ENCODE results near the gene DLGAP4. TPM values are rescaled to one million over a fixed set of nuclear protein-coding genes. Genes with fewer than 3 reads are reported as not detected.

The DLGAP4 gene
- total RNA-seq, 2 donors from 2014 or later = 34.8 to 83.7 TPM

DNA sequence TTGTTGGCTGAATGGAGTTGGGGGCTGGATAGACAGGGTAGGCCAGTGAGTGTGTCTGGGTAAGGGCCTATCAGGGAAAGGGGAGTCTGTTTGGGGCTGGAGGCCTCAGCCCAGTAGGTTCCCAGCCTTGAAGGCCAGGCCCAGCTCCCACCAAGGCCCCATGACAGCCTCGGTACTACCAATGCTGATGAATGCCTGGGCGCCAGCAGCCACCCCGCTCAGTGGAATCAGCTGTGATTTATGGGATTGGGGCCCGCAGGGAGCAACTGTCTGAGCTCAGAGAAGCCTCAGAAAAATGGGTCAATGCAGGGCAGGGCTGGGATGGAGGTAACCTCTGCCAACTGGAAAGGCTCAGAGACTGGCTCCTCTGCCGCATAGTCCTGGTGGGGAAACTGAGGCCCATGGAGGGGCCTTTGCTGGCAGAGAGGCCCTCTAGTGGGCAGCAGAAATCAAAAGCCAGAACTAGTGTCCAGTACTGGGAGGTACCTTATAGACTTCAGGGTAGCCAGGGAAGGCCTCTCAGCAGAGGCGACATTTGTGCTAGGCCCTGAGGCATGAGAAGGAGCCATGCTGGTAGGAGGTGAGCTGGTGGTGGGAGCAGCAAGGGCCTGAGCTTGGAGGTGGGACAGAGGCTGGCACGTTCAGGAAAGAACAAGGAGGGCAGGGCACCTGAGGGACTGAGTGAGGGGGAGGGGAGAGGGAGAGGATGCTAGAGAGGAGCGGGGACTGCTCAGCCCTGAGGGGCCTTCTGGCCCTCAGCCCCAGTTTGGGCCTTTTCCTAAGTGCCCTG lies 36.4 kb downstream of the DLGAP4 start:
- no peaks in the 10 kb centered on the region for H3K36me3 Mint-ChIP-seq (ENCODE audit: low read depth)
- H3K27ac Mint-ChIP-seq = no peak overlapping the region
- H3K9me3 Mint-ChIP-seq = no peaks in the 10 kb centered on the region
- no peaks in the 10 kb centered on the region for H3K4me1 Mint-ChIP-seq
- peaks cover 17% of the 10 kb centered on the region for H3K27me3 Mint-ChIP-seq
- no peak overlapping the region for H3K4me3 Mint-ChIP-seq
- no peak for ATAC-seq (replicated peaks)

GRCh38 chr20:36343641-36344040 lies 37.5 kb downstream of the DLGAP4 start:
- H3K9me3 Mint-ChIP-seq = no peaks in the 10 kb centered on the region

GRCh38 chr20:36344517-36345132 lies 38.5 kb downstream of the DLGAP4 start:
- no peak for ATAC-seq (replicated peaks)
- no peak overlapping the region for H3K4me3 Mint-ChIP-seq
- no peak overlapping the region for H3K27ac Mint-ChIP-seq
- H3K4me1 Mint-ChIP-seq = no peaks in the 10 kb centered on the region
- H3K27me3 Mint-ChIP-seq = peaks cover 11% of the 10 kb centered on the region
- no peaks in the 10 kb centered on the region for H3K36me3 Mint-ChIP-seq (ENCODE audit: low read depth)
- no peaks in the 10 kb centered on the region for H3K9me3 Mint-ChIP-seq

More at GRCh38 chr20:36343641-36344040, 37.5 kb downstream of the DLGAP4 start:
- ATAC-seq (replicated peaks) = no peak
- no peaks in the 10 kb centered on the region for H3K4me1 Mint-ChIP-seq
- peaks cover 15% of the 10 kb centered on the region for H3K27me3 Mint-ChIP-seq
- H3K36me3 Mint-ChIP-seq (ENCODE audit: low read depth) = no peaks in the 10 kb centered on the region
- no peak overlapping the region for H3K4me3 Mint-ChIP-seq
- H3K27ac Mint-ChIP-seq = no peak overlapping the region

DNA sequence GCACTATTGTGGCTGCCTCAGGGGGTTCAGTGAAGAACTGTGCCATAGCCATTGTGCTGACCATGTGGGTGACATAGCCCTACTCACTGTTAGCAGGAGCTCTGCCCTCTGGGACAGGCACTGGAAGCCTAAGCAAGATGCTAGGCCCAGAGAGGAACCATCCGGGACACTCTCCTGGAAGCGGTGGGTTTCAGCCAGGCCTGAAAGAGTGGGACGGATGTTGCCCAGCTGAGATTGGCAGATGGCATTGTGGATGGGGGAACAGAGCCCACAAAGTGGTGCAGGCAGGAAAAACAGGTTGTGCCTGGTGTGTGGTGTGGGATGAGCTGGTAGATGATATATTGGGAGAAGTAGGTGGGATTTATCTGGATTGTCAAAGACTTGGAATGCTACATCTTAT lies 40.1 kb downstream of the DLGAP4 start:
- Mint-ChIP-seq H3K27me3 (peaks cover 5% of the 10 kb centered on the region), H3K27ac (no peak overlapping the region), H3K9me3 (no peaks in the 10 kb centered on the region), H3K4me1 (no peaks in the 10 kb centered on the region), H3K36me3 (ENCODE audit: low read depth) (no peaks in the 10 kb centered on the region), H3K4me3 (no peak overlapping the region)
- no peak for ATAC-seq (replicated peaks)

DNA sequence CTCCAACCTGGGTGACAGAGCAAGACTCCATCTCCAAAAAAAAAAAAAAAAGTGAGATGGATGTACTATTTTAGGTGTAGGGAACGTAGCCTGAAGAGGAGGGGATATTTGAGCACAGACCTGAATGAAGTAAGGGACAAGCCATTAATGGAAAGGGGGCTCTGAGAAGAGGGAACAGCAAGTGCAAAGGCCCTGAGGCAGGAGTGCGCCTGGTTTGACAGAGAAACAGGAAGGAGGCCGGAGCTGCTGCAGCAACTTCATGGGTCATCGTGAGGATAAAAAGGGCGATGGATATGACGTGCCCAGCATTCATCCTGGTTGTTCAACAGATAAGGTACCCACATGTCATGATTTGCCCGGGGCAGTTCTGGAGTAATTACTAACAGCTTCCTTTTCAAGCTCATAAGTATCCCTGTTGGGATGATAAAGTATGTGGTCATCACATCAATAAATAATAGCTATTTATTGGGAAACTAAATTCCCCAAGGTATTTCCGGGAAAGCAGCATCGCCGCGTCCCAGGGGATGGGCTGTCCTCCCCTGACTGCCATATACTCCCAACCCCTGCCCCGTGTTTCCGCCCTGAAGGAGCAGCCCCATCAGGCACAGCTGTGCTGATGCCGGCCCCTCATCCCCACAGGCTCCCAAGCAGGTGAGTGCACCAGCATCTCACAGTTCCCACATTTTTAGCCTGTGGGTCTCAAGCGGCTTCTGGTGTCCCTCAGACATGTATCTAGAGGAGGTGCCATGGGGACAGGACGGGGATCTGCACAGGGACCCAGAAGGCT lies 43.4 kb downstream of the DLGAP4 start:
- H3K27ac Mint-ChIP-seq = no peak overlapping the region
- H3K4me3 Mint-ChIP-seq = no peak overlapping the region
- peaks cover 3% of the 10 kb centered on the region for H3K27me3 Mint-ChIP-seq
- H3K9me3 Mint-ChIP-seq = no peaks in the 10 kb centered on the region
- no peak for ATAC-seq (replicated peaks)
- H3K4me1 Mint-ChIP-seq = no peaks in the 10 kb centered on the region
- no peaks in the 10 kb centered on the region for H3K36me3 Mint-ChIP-seq (ENCODE audit: low read depth)

- no peak overlapping the region for H3K4me3 Mint-ChIP-seq
- no peak overlapping the region for H3K27ac Mint-ChIP-seq
- ATAC-seq (replicated peaks) = no peak
- no peaks in the 10 kb centered on the region for H3K4me1 Mint-ChIP-seq
- H3K36me3 Mint-ChIP-seq (ENCODE audit: low read depth) = no peaks in the 10 kb centered on the region
- peaks cover 3% of the 10 kb centered on the region for H3K27me3 Mint-ChIP-seq
- H3K9me3 Mint-ChIP-seq = no peaks in the 10 kb centered on the region
These were observed 44.3 kb downstream of the DLGAP4 start for GRCh38 chr20:36350439-36350838.

GRCh38 chr20:36351937-36352336 lies 45.8 kb downstream of the DLGAP4 start:
- no peak for ATAC-seq (replicated peaks)
- Mint-ChIP-seq H3K27me3 (peaks cover under 1% of the 10 kb centered on the region), H3K9me3 (no peaks in the 10 kb centered on the region), H3K4me3 (no peak overlapping the region), H3K36me3 (ENCODE audit: low read depth) (no peaks in the 10 kb centered on the region), H3K4me1 (no peaks in the 10 kb centered on the region), H3K27ac (no peak overlapping the region)

DNA sequence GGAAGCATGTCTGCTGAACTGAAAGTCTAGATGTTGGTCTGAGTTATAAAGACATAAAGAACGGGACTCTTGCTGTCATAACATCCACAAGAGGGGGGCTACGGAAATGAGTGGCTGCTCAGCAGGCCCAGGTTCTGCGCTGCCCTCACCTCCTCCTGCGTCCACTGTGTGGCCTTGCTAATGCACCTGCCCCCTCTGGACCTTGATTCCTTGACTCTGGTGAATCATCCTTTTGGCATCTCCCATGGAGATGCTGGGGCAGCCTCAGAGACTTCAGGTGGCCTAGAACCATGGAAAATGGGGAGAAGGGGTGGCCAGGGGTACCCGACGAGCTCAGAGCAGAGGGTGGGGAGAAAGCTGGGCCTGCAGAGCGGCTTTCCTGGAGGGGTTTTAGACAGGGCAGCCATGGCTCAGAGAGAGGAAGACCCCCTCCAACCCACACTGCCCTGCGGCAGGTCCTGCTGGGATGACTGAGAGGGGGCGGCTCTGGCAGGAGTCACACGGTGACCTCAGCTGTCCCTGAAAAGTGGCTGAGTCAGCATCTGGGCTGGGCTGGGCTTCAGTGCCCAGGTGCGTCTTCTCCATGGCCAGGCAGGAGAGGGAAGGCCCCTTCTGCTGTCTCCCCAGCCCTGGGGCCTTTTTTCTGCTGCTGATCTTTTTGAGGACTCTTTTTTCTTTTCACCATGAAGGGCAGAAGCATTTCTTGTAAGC lies 46.9 kb downstream of the DLGAP4 start:
- Mint-ChIP-seq H3K9me3 (no peaks in the 10 kb centered on the region), H3K4me3 (no peak overlapping the region), H3K4me1 (no peaks in the 10 kb centered on the region), H3K27ac (no peak overlapping the region), H3K27me3 (peaks cover 6% of the 10 kb centered on the region), H3K36me3 (ENCODE audit: low read depth) (no peaks in the 10 kb centered on the region)
- ATAC-seq (replicated peaks) = no peak

DNA sequence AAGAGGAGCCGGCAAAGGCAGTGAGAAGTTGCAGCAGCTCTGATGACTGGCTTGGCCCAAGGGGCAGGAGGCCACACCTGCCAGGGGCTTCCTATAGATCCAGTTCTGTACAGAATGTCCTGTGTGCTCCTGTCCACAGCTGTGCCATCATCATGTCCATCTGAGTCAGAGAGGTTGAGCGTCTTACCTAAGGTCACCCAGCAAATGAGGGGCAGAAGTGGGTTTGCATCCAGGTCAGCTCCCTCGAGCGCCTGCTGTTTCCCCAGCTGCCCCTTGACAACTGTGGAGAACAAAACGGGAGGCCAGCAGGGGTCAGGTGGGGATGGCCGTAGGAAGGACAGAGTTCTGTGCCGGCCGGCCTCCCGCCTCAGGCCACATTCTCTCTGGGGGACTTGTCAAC lies 47.6 kb downstream of the DLGAP4 start:
- H3K27me3 Mint-ChIP-seq = peaks cover 6% of the 10 kb centered on the region
- H3K9me3 Mint-ChIP-seq = no peaks in the 10 kb centered on the region
- H3K27ac Mint-ChIP-seq = no peak overlapping the region
- no peaks in the 10 kb centered on the region for H3K4me1 Mint-ChIP-seq
- H3K4me3 Mint-ChIP-seq = no peak overlapping the region
- H3K36me3 Mint-ChIP-seq (ENCODE audit: low read depth) = no peaks in the 10 kb centered on the region
- ATAC-seq (replicated peaks) = no peak

DNA sequence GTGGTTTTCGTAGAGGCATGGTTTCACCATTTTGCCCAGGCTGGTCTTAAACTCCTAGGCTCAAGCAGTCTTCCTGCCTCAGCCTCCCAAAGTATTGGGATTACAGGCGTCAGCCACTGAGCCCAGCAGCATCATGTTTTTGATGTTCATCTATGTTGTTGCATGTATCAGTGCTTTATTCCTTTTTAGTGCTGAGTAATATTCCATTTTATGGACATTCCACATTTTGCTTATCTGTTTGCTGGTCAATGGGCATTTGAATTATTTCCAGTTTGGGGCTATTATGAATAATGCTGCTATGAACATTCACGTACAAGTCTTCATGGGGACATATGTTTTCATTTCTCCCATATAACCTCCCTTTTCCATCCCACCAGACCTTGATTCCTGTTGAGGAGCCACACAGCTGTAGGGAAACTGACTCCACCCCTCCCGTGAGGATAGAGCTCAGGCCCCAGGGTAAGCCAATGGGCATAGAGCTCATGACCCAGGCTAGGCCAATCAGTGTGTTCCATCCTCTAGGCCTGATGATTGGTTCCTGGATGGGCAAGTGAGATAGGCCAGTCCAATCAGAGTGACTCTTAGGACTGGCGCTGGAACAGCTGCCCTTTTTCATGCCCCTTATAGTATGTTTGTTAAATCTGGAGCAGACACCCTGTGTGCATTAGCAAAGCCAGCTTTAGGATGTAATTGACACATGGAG lies 49.5 kb downstream of the DLGAP4 start:
- peaks cover 14% of the 10 kb centered on the region for H3K27me3 Mint-ChIP-seq
- no peaks in the 10 kb centered on the region for H3K9me3 Mint-ChIP-seq
- H3K36me3 Mint-ChIP-seq (ENCODE audit: low read depth) = no peaks in the 10 kb centered on the region
- ATAC-seq (replicated peaks) = peak; percentile 46
- no peak overlapping the region for H3K27ac Mint-ChIP-seq
- H3K4me1 Mint-ChIP-seq = no peaks in the 10 kb centered on the region
- no peak overlapping the region for H3K4me3 Mint-ChIP-seq

GRCh38 chr20:36359668-36360406 lies 53.7 kb downstream of the DLGAP4 start:
- Mint-ChIP-seq H3K4me1 (no peaks in the 10 kb centered on the region), H3K27ac (no peak overlapping the region), H3K36me3 (ENCODE audit: low read depth) (no peaks in the 10 kb centered on the region), H3K4me3 (no peak overlapping the region), H3K27me3 (peaks cover 14% of the 10 kb centered on the region), H3K9me3 (no peaks in the 10 kb centered on the region)
- ATAC-seq (replicated peaks) = no peak

DNA sequence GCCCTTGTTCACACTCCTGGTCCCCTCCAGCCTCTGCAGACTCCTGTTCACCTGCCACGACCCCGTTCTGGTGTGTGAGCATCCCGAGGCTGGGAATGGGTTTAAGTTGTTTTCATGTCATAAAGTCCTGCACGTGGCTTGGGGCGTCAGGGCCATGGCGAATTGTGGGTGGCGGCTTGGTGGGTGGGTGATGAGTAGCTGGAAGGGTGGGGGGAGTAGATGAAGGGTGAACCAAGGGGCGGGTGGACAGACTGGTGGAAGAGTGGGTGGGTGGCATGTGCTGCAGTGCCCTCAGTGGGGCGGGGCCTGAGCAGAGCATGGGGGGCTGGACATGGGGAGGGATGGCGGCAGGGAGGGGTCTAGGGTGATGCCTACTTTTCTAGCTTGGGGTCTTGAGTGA lies 54.3 kb downstream of the DLGAP4 start:
- Mint-ChIP-seq H3K36me3 (ENCODE audit: low read depth) (no peaks in the 10 kb centered on the region), H3K27ac (no peak overlapping the region), H3K4me1 (no peaks in the 10 kb centered on the region), H3K27me3 (peaks cover 14% of the 10 kb centered on the region), H3K9me3 (no peaks in the 10 kb centered on the region), H3K4me3 (no peak overlapping the region)
- no peak for ATAC-seq (replicated peaks)

GRCh38 chr20:36361406-36361805 lies 55.3 kb downstream of the DLGAP4 start:
- no peaks in the 10 kb centered on the region for H3K36me3 Mint-ChIP-seq (ENCODE audit: low read depth)
- no peaks in the 10 kb centered on the region for H3K4me1 Mint-ChIP-seq
- H3K9me3 Mint-ChIP-seq = no peaks in the 10 kb centered on the region
- H3K27ac Mint-ChIP-seq = no peak overlapping the region
- ATAC-seq (replicated peaks) = no peak
- peaks cover 14% of the 10 kb centered on the region for H3K27me3 Mint-ChIP-seq
- H3K4me3 Mint-ChIP-seq = no peak overlapping the region

All from activated T-helper 17 cell treated with anti-CD3 and anti-CD28 coated beads, Interleukin-2, amount 50 U/mL, for 72 hours (primary cell).